IMR-90 (cell line): ENCODE results near the gene TNFRSF11A.

Source experiments
- BHLHE40 ChIP-seq: fragments of 150-350 bp; IDR thresholded peaks from 2 replicates; pipeline ENCODE4 v1.6.1; 2016; ENCODE audit warnings: mild to moderate bottlenecking, low read depth, low read length
- CEBPB ChIP-seq: IDR thresholded peaks from 2 replicates; pipeline ENCODE4 v1.6.1; 2012; ENCODE audit warnings: low read depth, low read length, improper control_type of control experiment
- FOS ChIP-seq: fragments of 150-350 bp; IDR thresholded peaks from 2 replicates; pipeline ENCODE4 v1.6.1; 2016; ENCODE audit warnings: low read depth, low read length
- MAFK ChIP-seq: IDR thresholded peaks from 2 replicates; pipeline ENCODE4 v1.6.1; 2012; ENCODE audit warnings: low read depth, low read length, improper control_type of control experiment
- MXI1 ChIP-seq: IDR thresholded peaks from 2 replicates; pipeline ENCODE4 v1.6.1; 2012; ENCODE audit warnings: low read depth, mild to moderate bottlenecking, low read length, moderate library complexity, borderline replicate concordance
- NFE2L2 ChIP-seq: fragments of 150-350 bp; IDR thresholded peaks from 2 replicates; pipeline ENCODE4 v1.6.1; 2016; ENCODE audit warnings: low read depth, mild to moderate bottlenecking, low read length
- POLR2A ChIP-seq: IDR thresholded peaks from 2 replicates; pipeline ENCODE4 v1.6.1; 2012; ENCODE audit warnings: mild to moderate bottlenecking, low read depth, low read length
- RAD21 ChIP-seq: IDR thresholded peaks from 2 replicates; pipeline ENCODE4 v1.6.1; 2012; ENCODE audit warnings: low read length, improper control_type of control experiment
- RFX5 ChIP-seq: IDR thresholded peaks from 2 replicates; pipeline ENCODE4 v1.8.0; 2012; ENCODE audit warnings: low read depth, mild to moderate bottlenecking, low read length, moderate library complexity
- TF ChIP-seq, protein P1 (sequence below): conservative IDR thresholded peaks from 2 replicates; pipeline ENCODE4 v1.5.1; 2012; ENCODE audit warnings: mild to moderate bottlenecking, low read depth, low read length, improper control_type of control experiment
- TF ChIP-seq, protein P2 (sequence below): fragments of 150-350 bp; IDR thresholded peaks from 2 replicates; pipeline ENCODE4 v1.6.1; 2017; ENCODE audit warnings: mild to moderate bottlenecking, antibody characterized with exemption, low read length, low read depth

DNA sequence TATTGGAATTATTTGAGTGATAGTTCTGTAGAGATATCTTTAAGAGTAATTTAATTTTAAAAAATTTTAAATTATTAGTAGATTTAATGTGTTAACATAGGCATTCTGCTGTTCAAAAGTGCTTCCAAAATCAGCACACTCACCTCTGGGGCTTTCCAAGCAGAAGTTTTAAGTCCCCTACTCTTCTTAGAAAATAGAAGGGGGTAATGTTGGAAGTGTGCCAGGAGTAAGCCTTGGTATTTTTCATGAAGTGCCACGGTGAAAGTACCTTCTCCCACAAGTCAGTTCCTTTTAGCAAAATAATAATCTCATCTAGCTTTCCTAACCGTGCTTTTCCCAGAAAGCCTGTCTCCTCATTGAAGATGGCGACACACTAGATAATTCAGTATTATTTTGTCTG, 3.9 kb upstream of the TNFRSF11A start:
- TF ChIP-seq, protein P1, sequence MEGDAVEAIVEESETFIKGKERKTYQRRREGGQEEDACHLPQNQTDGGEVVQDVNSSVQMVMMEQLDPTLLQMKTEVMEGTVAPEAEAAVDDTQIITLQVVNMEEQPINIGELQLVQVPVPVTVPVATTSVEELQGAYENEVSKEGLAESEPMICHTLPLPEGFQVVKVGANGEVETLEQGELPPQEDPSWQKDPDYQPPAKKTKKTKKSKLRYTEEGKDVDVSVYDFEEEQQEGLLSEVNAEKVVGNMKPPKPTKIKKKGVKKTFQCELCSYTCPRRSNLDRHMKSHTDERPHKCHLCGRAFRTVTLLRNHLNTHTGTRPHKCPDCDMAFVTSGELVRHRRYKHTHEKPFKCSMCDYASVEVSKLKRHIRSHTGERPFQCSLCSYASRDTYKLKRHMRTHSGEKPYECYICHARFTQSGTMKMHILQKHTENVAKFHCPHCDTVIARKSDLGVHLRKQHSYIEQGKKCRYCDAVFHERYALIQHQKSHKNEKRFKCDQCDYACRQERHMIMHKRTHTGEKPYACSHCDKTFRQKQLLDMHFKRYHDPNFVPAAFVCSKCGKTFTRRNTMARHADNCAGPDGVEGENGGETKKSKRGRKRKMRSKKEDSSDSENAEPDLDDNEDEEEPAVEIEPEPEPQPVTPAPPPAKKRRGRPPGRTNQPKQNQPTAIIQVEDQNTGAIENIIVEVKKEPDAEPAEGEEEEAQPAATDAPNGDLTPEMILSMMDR, result no peak
- TF ChIP-seq MXI1 (no peak), RFX5 (no peak), POLR2A (no peak), FOS (no peak), RAD21 (no peak), BHLHE40 (no peak), NFE2L2 (no peak), CEBPB (no peak), MAFK (no peak)
- TF ChIP-seq, protein P2, sequence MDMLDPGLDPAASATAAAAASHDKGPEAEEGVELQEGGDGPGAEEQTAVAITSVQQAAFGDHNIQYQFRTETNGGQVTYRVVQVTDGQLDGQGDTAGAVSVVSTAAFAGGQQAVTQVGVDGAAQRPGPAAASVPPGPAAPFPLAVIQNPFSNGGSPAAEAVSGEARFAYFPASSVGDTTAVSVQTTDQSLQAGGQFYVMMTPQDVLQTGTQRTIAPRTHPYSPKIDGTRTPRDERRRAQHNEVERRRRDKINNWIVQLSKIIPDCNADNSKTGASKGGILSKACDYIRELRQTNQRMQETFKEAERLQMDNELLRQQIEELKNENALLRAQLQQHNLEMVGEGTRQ, result no peak
